Fibroblast of the aortic adventitia (primary cell): ENCODE measurements around the gene SNX5. TPM values are rescaled to one million over a fixed set of nuclear protein-coding genes. Genes with fewer than 3 reads are reported as not detected.

ENCODE experiments used
- DNase-seq: peaks from one replicate; pipeline ENCODE4 v3.0.0-alpha.2; 2010; ENCODE audit warnings: low read depth
- H3K4me3 ChIP-seq: 2 replicates; pipeline ENCODE4 v1.5.1; 2011; ENCODE audit warnings: low read depth, mild to moderate bottlenecking, control low read depth, low read length, moderate library complexity
- CTCF ChIP-seq: IDR thresholded peaks from 2 replicates; pipeline ENCODE4 v1.5.1; 2011; ENCODE audit warnings: mild to moderate bottlenecking, low read length, control low read depth, inconsistent platforms; ENCODE audit not compliant: insufficient read depth
- total RNA-seq: library from RNA; depleted of rRNA; stranded (reverse); fragments of >200 nt; gene quantifications from 2 replicates; pipeline ENCODE4 v1.2.3, GENCODE V29; 2012; ENCODE audit warnings: low replicate concordance

Gene SNX5
- total RNA-seq, 1 donor: 99.7 TPM

DNA sequence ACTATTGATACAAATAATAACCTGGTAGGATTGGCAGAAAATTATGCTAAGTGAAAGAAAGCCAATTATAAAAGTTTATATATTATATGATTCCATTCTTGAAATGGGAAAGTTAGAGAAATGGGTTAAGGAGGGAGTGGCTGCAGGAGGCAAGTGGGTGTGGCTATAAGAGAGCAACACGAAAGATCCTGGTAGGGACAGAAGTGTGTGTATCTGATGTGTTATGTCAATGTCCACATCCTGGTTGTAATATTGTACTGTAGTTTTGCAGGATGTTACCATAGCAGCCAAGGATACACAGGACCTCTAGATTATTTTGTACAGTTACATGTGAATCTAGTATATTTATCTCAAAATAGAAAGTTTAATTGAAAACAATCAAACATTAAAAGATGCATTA is 46.8 kb downstream of the SNX5 start:
- no peak for TF ChIP-seq CTCF
- H3K4me3 ChIP-seq: no peak overlapping the region

GRCh38 chr20:17919149-17919548 is 49.4 kb downstream of the SNX5 start:
- no peak overlapping the region for H3K4me3 ChIP-seq
- DNase-seq: no peak
- TF ChIP-seq CTCF: no peak

More for the DNA sequence above, 46.8 kb downstream of the SNX5 start:
- no peak for DNase-seq

DNA sequence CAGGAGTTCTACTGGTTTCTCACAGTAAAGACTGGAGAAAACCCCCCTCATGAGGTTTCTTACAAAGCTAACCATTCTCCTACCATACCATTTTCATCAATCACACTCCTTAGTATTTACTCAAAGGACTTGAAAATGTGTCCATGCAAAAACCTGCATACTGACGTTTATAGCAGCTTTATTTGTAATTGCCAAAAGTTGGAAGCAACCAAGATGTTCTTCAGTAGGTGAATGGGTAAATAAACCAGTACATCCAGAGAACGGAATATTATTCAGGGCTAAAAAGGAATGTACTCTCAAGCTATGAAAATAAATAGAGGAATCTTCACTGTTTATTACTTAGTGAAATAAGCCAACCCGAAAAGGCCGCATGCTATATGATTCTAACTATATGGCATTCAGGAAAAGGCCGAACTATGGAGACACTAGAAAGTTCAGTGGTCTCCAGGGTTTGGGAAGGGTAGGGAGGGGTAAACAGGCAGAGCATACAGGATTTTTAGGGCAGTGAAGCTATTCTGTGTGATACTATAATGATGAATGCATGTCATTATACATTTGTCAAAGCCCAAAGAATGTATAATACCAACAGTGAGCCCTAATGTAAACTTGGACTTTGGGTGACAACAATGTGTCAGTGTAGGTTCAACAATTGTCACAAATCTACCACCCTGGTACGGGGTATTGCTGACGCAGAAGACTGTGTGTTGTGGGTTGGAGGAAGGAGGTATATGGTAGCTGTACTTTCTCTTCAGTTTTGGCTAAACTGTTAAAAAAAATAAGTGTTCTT is 50.6 kb downstream of the SNX5 start:
- TF ChIP-seq CTCF: no peak
- H3K4me3 ChIP-seq: no peak overlapping the region
- DNase-seq: no peak

- no peak for DNase-seq
- TF ChIP-seq CTCF: no peak
- no peak overlapping the region for H3K4me3 ChIP-seq
Measured at GRCh38 chr20:17916433-17916891, 52.1 kb downstream of the SNX5 start.

- no peak for TF ChIP-seq CTCF
- no peak overlapping the region for H3K4me3 ChIP-seq
- no peak for DNase-seq
Measured at GRCh38 chr20:17914957-17915356, 53.6 kb downstream of the SNX5 start.

DNA sequence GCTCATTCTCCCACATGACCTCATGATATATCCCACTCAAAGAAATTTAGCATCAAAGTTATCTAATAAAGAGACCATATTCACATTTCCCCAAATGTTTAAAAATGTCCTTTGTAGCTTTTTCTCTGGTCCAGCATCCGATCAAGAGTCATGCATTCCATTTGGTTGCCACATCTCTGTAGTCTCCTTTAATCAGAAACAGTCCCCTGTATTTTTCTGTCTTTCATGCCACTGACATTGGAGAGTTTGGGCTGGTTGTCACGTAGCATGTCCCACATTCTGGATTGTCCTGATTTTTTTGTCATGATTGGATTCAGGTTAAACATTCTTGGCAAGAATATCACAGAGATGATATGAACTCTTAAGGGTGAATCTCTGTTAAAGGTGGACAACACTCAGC is 55.7 kb downstream of the SNX5 start:
- no peak overlapping the region for H3K4me3 ChIP-seq
- no peak for TF ChIP-seq CTCF
- peak; percentile 51 for DNase-seq
